K562 (cell line): Measurements from ENCODE around the gene GGA3. TPM values are rescaled to one million over a fixed set of nuclear protein-coding genes. Genes with fewer than 3 reads are reported as not detected.
A peak's percentile ranks its signal among the peaks of the same experiment; 100 is the strongest.

Experiments
- BCOR ChIP-seq: fragments of 450-650 bp; IDR thresholded peaks from 2 replicates; pipeline ENCODE4 v1.6.1; 2016
- CTCFL ChIP-seq: IDR thresholded peaks from 2 replicates; pipeline ENCODE4 v1.6.1; 2011; ENCODE audit warnings: borderline replicate concordance, low read depth, mild to moderate bottlenecking, moderate library complexity, low read length; ENCODE audit not compliant: insufficient read depth, poor library complexity, severe bottlenecking
- DIDO1 ChIP-seq: fragments of 450-650 bp; IDR thresholded peaks from 2 replicates; pipeline ENCODE4 v1.6.1; 2016; ENCODE audit warnings: low read depth, missing biosample characterization, missing genetic modification characterization
- ETV1 ChIP-seq: fragments of 450-650 bp; conservative IDR thresholded peaks from 2 replicates; pipeline ENCODE4 v1.6.1; 2016; ENCODE audit warnings: missing genetic modification characterization, control low read depth, low read depth, missing compliant biosample characterization
- ETV5 ChIP-seq: sonication (generic); formaldehyde crosslinking; IDR thresholded peaks from 2 replicates; pipeline ENCODE4 v1.4.0; 2020; ENCODE audit warnings: low read depth, mild to moderate bottlenecking, missing genetic modification reagents
- FOXM1 ChIP-seq, 2 experiments: fragments of 450-650 bp in 1 of 2; sonication (generic) in 1 of 2; formaldehyde crosslinking in 1 of 2; IDR thresholded peaks; 2 replicates each; pipeline versions ENCODE4 v1.6.1 to v1.9.0; 2017 to 2022; ENCODE audit warnings: low read depth in 2 of 2, mild to moderate bottlenecking in 2 of 2, missing genetic modification reagents in 1 of 2, moderate library complexity in 1 of 2
- HMG20A ChIP-seq: fragments of 450-650 bp; formaldehyde crosslinking; conservative IDR thresholded peaks from 2 replicates; pipeline ENCODE4 v1.4.0; 2020; ENCODE audit warnings: mild to moderate bottlenecking, mixed read lengths
- NR3C1 ChIP-seq: sonication (generic); formaldehyde crosslinking; IDR thresholded peaks from 2 replicates; pipeline ENCODE4 v1.8.1; 2022; ENCODE audit warnings: missing genetic modification reagents
- PTRF ChIP-seq: fragments of 450-650 bp; IDR thresholded peaks from 2 replicates; pipeline ENCODE4 v1.6.1; 2016; ENCODE audit warnings: mild to moderate bottlenecking, missing genetic modification characterization, missing compliant biosample characterization
- PYGO2 ChIP-seq: fragments of 450-650 bp; IDR thresholded peaks from 2 replicates; pipeline ENCODE4 v1.6.1; 2016; ENCODE audit warnings: mild to moderate bottlenecking, missing genetic modification characterization, moderate library complexity, missing compliant biosample characterization
- RFX1 ChIP-seq: fragments of 450-650 bp; IDR thresholded peaks from 2 replicates; pipeline ENCODE4 v1.6.1; 2016; ENCODE audit warnings: mild to moderate bottlenecking, moderate library complexity
- SIRT6 ChIP-seq: IDR thresholded peaks from one replicate; pipeline ENCODE4 v1.6.1; 2012; ENCODE audit warnings: low read depth, mild to moderate bottlenecking, control low read depth, inconsistent platforms, low read length, moderate library complexity
- SMARCA5 ChIP-seq: fragments of 450-650 bp; IDR thresholded peaks from 2 replicates; pipeline ENCODE4 v1.6.1; 2016
- SMARCB1 ChIP-seq: IDR thresholded peaks from 2 replicates; pipeline ENCODE4 v1.6.1; 2011; ENCODE audit warnings: improper control_type of control experiment, low read depth; ENCODE audit not compliant: insufficient read length
- XRCC4 ChIP-seq: IDR thresholded peaks from one replicate; pipeline ENCODE4 v1.6.1; 2011; ENCODE audit not compliant: insufficient read depth, insufficient read length; ENCODE audit errors: extremely low read depth
- ZFP91 ChIP-seq: sonication (generic); formaldehyde crosslinking; IDR thresholded peaks from 2 replicates; pipeline ENCODE4 v1.8.0; 2022; ENCODE audit warnings: mild to moderate bottlenecking, missing genetic modification reagents
- ZNF134 ChIP-seq: fragments of 250-450 bp; sonication (Bioruptor Pico); conservative IDR thresholded peaks from 2 replicates; pipeline ENCODE4 v1.4.0; 2020
- ZNF143 ChIP-seq: sonication (generic); formaldehyde crosslinking; IDR thresholded peaks from 2 replicates; pipeline ENCODE4 v1.9.0; 2022; ENCODE audit warnings: mild to moderate bottlenecking, missing genetic modification reagents
- ZNF224 ChIP-seq: sonication (generic); formaldehyde crosslinking; IDR thresholded peaks from 2 replicates; pipeline ENCODE4 v1.8.0; 2022; ENCODE audit warnings: mild to moderate bottlenecking, missing genetic modification reagents
- ZNF324 ChIP-seq: fragments of 250-450 bp; sonication (Bioruptor Pico); IDR thresholded peaks from 2 replicates; pipeline ENCODE4 v1.4.0; 2020; ENCODE audit warnings: mild to moderate bottlenecking
- ZNF512 ChIP-seq: IDR thresholded peaks from 2 replicates; pipeline ENCODE4 v1.6.1; 2016; ENCODE audit warnings: missing genetic modification characterization, missing compliant biosample characterization
- ZNF764 ChIP-seq: fragments of 250-450 bp; sonication (Bioruptor Pico); IDR thresholded peaks from 2 replicates; pipeline ENCODE4 v1.4.0; 2020; ENCODE audit warnings: low read depth, mild to moderate bottlenecking, moderate library complexity
- polyA plus RNA-seq, 8 experiments: library from polyadenylated mRNA; depleted of rRNA in 4 of 8; stranded (reverse) in 5 of 8; unstranded in 3 of 8; fragments of >200 nt; fragmentation: Nextera tagmentation in 2 of 8; fragmentation: Illumina TruSeq in 1 of 8; extraction: Ambion mirVana in 2 of 8; extraction: Trizol in 1 of 8; gene quantifications; 2 replicates each; pipeline versions ENCODE4 v1.2.1 to v1.2.3, GENCODE V29; 2011 to 2014; ENCODE audit warnings: inconsistent platforms in 1 of 8, missing spikeins in 1 of 8
- total RNA-seq, 7 experiments: library from RNA; depleted of rRNA in 6 of 7; stranded (reverse); fragments of >200 nt in 6 of 7; fragmentation: Illumina TruSeq in 2 of 7; extraction: Trizol in 2 of 7; gene quantifications; 2 replicates each; pipeline versions ENCODE4 v1.2.1 to v1.2.3, GENCODE V29; 2011 to 2021; ENCODE audit warnings: low replicate concordance in 1 of 7

GGA3 gene
- total and polyA plus RNA-seq, 9 of the 15 experiments (the other 6 are each of a cell fraction or from before 2014, with no cell fraction given): 5.7 to 64.9 (median 25.4) TPM

GRCh38 chr17:75289115-75289831 is 27.9 kb upstream of the GGA3 start, which contains the start of gene SLC25A19 (continued):
- no peak for TF ChIP-seq ZFP91 (CRISPR knock-in tag)
- no peak for TF ChIP-seq NR3C1 (CRISPR knock-in tag)
- TF ChIP-seq BCOR: 0 out of 2 replicates have a peak, but pooled peaks have one; percentile 43
- TF ChIP-seq RFX1: peak; percentile 62
- TF ChIP-seq ETV5 (CRISPR knock-in tag): peak; percentile 71; the same call in 1 of the 2 replicates
- TF ChIP-seq ZNF512 (tag): no peak
- TF ChIP-seq ZNF143: peak; percentile 97
- TF ChIP-seq HMG20A: no peak
- no peak for TF ChIP-seq ZNF764
- TF ChIP-seq SMARCB1: no peak
- no peak for TF ChIP-seq PTRF (tag)
- TF ChIP-seq ZNF324 (CRISPR knock-in tag): no peak
- no peak for TF ChIP-seq DIDO1
- TF ChIP-seq SIRT6: no peak
- TF ChIP-seq PYGO2: no peak
- no peak for TF ChIP-seq SMARCA5
- TF ChIP-seq ETV1: no peak
- no peak for TF ChIP-seq XRCC4
- no peak for TF ChIP-seq ZNF134
- no peak for TF ChIP-seq ZNF224
- peak; percentile 41 for TF ChIP-seq CTCFL
- no peak for TF ChIP-seq FOXM1 (IDR thresholded peaks at IDR 0.05; ENCODE audit: low read depth)
- TF ChIP-seq FOXM1 (CRISPR knock-in tag; IDR thresholded peaks at IDR 0.05; ENCODE audit: low read depth): no peak
